ENCODE results near the gene PRDM7. TPM values are rescaled to one million over a fixed set of nuclear protein-coding genes. Genes with fewer than 3 reads are reported as not detected.

The PRDM7 gene
- total and polyA plus RNA-seq, 2 of the 8 experiments (the other 6 are each of a cell fraction or from before 2014, with no cell fraction given): 0.02 TPM; not detected in 1

GRCh38 chr16:90022209-90023077 lies 54.7 kb downstream of the PRDM7 start (continued):
- TF ChIP-seq, protein P1, sequence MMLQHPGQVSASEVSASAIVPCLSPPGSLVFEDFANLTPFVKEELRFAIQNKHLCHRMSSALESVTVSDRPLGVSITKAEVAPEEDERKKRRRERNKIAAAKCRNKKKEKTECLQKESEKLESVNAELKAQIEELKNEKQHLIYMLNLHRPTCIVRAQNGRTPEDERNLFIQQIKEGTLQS (IDR thresholded peaks at IDR 0.05; ENCODE audit: insufficient read depth, low read depth, low read length): no peak
- TF ChIP-seq PHF8 (conservative IDR thresholded peaks at IDR 0.05; ENCODE audit: low read depth, low read length) (no peak), MAFK (IDR thresholded peaks at IDR 0.05; ENCODE audit: low read depth, low read length) (no peak), SRF (IDR thresholded peaks at IDR 0.05; ENCODE audit: low read depth, low read length) (no peak), RAD21 (IDR thresholded peaks at IDR 0.05 in 1 of 2, conservative IDR thresholded peaks at IDR 0.05 in 1 of 2; ENCODE audit: low read depth in 2 of 2, low read length in 2 of 2) (no peak), SIRT6 (IDR thresholded peaks at IDR 0.05; ENCODE audit: low read length) (no peak), RNF2 (IDR thresholded peaks at IDR 0.05; ENCODE audit: borderline replicate concordance, low read depth, low read length, missing control alignments, poor library complexity, severe bottlenecking) (no peak), POLR2A (IDR thresholded peaks at IDR 0.05; ENCODE audit: control extremely low read depth in 1 of 2, low read depth in 2 of 2, low read length in 2 of 2) (peak in 1 of 2 experiments; percentile 48; a peak in 2 of 3 replicates), NRF1 (IDR thresholded peaks at IDR 0.05; ENCODE audit: low read depth, low read length) (no peak), POLR2AphosphoS5 (IDR thresholded peaks at IDR 0.05; ENCODE audit: low read depth, low read length) (peak; percentile 54; the same call in 1 of the 2 replicates), KDM1A (IDR thresholded peaks at IDR 0.05; ENCODE audit: borderline replicate concordance, low read length) (no peak), CREB1 (IDR thresholded peaks at IDR 0.05) (no peak), SP2 (IDR thresholded peaks at IDR 0.05; ENCODE audit: low read length) (no peak)
- TF ChIP-seq, protein P2, sequence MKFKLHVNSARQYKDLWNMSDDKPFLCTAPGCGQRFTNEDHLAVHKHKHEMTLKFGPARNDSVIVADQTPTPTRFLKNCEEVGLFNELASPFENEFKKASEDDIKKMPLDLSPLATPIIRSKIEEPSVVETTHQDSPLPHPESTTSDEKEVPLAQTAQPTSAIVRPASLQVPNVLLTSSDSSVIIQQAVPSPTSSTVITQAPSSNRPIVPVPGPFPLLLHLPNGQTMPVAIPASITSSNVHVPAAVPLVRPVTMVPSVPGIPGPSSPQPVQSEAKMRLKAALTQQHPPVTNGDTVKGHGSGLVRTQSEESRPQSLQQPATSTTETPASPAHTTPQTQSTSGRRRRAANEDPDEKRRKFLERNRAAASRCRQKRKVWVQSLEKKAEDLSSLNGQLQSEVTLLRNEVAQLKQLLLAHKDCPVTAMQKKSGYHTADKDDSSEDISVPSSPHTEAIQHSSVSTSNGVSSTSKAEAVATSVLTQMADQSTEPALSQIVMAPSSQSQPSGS (IDR thresholded peaks at IDR 0.05; ENCODE audit: low read length): no peak

All from H1 (cell line).